Skeletal muscle tissue (tissue), 4 donors: ENCODE measurements around the gene C6orf89. TPM values are rescaled to one million over a fixed set of nuclear protein-coding genes. Genes with fewer than 3 reads are reported as not detected.

Source experiments
- H3K27ac ChIP-seq: one replicate; pipeline ENCODE4 v1.7.0; 2013; ENCODE audit warnings: mild to moderate bottlenecking, low read depth, low read length, inconsistent platforms
- H3K27me3 ChIP-seq, 3 donors: one replicate each; pipeline ENCODE4 v1.7.0; 2013; ENCODE audit warnings: low read length in 3 of 3; ENCODE audit not compliant: control insufficient read depth in 3 of 3, insufficient read depth in 3 of 3
- H3K36me3 ChIP-seq, 3 donors: one replicate each; pipeline ENCODE4 v1.7.0; 2013; ENCODE audit warnings: low read length in 3 of 3; ENCODE audit not compliant: control insufficient read depth in 3 of 3, insufficient read depth in 3 of 3
- H3K4me1 ChIP-seq, 3 donors: one replicate each; pipeline ENCODE4 v1.7.0; 2013; ENCODE audit warnings: low read length in 3 of 3, mild to moderate bottlenecking in 3 of 3; ENCODE audit not compliant: control insufficient read depth in 3 of 3, insufficient read depth in 3 of 3
- H3K4me3 ChIP-seq, 3 donors: one replicate each; pipeline ENCODE4 v1.7.0; 2013; ENCODE audit warnings: low read length in 3 of 3
- H3K9ac ChIP-seq, 3 donors: one replicate each; pipeline ENCODE4 v1.7.0; 2013; ENCODE audit warnings: low read length in 3 of 3, mild to moderate bottlenecking in 3 of 3, moderate library complexity in 2 of 3, low read depth in 1 of 3
- H3K9me3 ChIP-seq, 3 donors: one replicate each; pipeline ENCODE4 v1.7.0; 2013; ENCODE audit warnings: low read length in 3 of 3; ENCODE audit not compliant: control insufficient read depth in 3 of 3
- total RNA-seq: library from RNA; depleted of rRNA; stranded (reverse); fragments of >200 nt; gene quantifications from one replicate; pipeline ENCODE4 v1.2.3, GENCODE V29; 2014
- donor health status: Osteomylitis.

The C6orf89 gene
- total RNA-seq, result 22.4 TPM

- peak within 1 kb of the TSS; percentile 77 to 96 (median 83) for H3K9ac ChIP-seq
- H3K27ac ChIP-seq, result peak within 1 kb of the TSS; percentile 96
- H3K4me3 ChIP-seq, result peak within 1 kb of the TSS; percentile 81 to 93 (median 86)
- no peaks in the 10 kb centered on the region for H3K9me3 ChIP-seq
- H3K36me3 ChIP-seq, result no peaks in the 10 kb centered on the region
- no peaks in the 10 kb centered on the region for H3K27me3 ChIP-seq
- H3K4me1 ChIP-seq, result peaks cover 11 to 20% (median 15%) of the 10 kb centered on the region in 3 donors
Observed at GRCh38 chr6:36885461-36886401, at the start of gene C6orf89. TSS of gene C6orf89 (plus strand) at chr6:36885952. CDS start at chr6:36899445, 13,493 bp downstream.

- Histone ChIP-seq H3K27ac (no peak overlapping the region), H3K36me3 (no peaks in the 10 kb centered on the region), H3K4me3 (no peak overlapping the region), H3K27me3 (peaks cover 0 to 7% (median 0%) of the 10 kb centered on the region in 3 donors), H3K4me1 (peaks cover 16 to 18% (median 17%) of the 10 kb centered on the region in 3 donors), H3K9me3 (no peaks in the 10 kb centered on the region), H3K9ac (no peak overlapping the region)
Observed at GRCh38 chr6:36836111-36837021, 49.4 kb upstream of the C6orf89 start.

GRCh38 chr6:36837022-36837339, 48.8 kb upstream of the C6orf89 start:
- peaks cover 20 to 23% (median 20%) of the 10 kb centered on the region in 3 donors for H3K4me1 ChIP-seq
- H3K36me3 ChIP-seq, result no peaks in the 10 kb centered on the region
- no peak overlapping the region for H3K9ac ChIP-seq
- H3K27ac ChIP-seq, result no peak overlapping the region
- no peak overlapping the region for H3K4me3 ChIP-seq
- peaks cover 0 to 7% (median 0%) of the 10 kb centered on the region in 3 donors for H3K27me3 ChIP-seq
- H3K9me3 ChIP-seq, result no peaks in the 10 kb centered on the region

GRCh38 chr6:36837686-36838085, 48.1 kb upstream of the C6orf89 start:
- no peaks in the 10 kb centered on the region for H3K9me3 ChIP-seq
- peaks cover 0 to 7% (median 0%) of the 10 kb centered on the region in 3 donors for H3K27me3 ChIP-seq
- H3K9ac ChIP-seq, result no peak overlapping the region
- H3K36me3 ChIP-seq, result no peaks in the 10 kb centered on the region
- H3K4me3 ChIP-seq, result no peak overlapping the region
- peaks cover 23 to 29% (median 23%) of the 10 kb centered on the region in 3 donors for H3K4me1 ChIP-seq
- no peak overlapping the region for H3K27ac ChIP-seq

GRCh38 chr6:36838896-36839748, 46.6 kb upstream of the C6orf89 start, which contains the start of gene CPNE5:
TSS of gene CPNE5 (minus strand) at chr6:36839444. CDS start at chr6:36839377, 67 bp downstream.
- H3K9ac ChIP-seq, result peak within 1 kb of the TSS in 2 of 3 donors; percentile 59 to 69
- peaks cover 32 to 42% (median 34%) of the 10 kb centered on the region in 3 donors for H3K4me1 ChIP-seq
- H3K27me3 ChIP-seq, result peaks cover 0 to 7% (median 0%) of the 10 kb centered on the region in 3 donors
- peak within 1 kb of the TSS; percentile 58 to 61 (median 59) for H3K4me3 ChIP-seq
- no peak within 1 kb of the TSS for H3K27ac ChIP-seq
- H3K36me3 ChIP-seq, result no peaks in the 10 kb centered on the region
- no peaks in the 10 kb centered on the region for H3K9me3 ChIP-seq

- Histone ChIP-seq H3K9me3 (no peaks in the 10 kb centered on the region), H3K36me3 (no peaks in the 10 kb centered on the region), H3K4me3 (peak overlapping the region; percentile 58 to 61 (median 59)), H3K27ac (no peak overlapping the region), H3K27me3 (peaks cover 0 to 7% (median 0%) of the 10 kb centered on the region in 3 donors), H3K4me1 (peaks cover 33 to 50% (median 41%) of the 10 kb centered on the region in 3 donors), H3K9ac (peak overlapping the region in 2 of 3 donors; percentile 59 to 69)
Observed at GRCh38 chr6:36839749-36840431, 45.9 kb upstream of the C6orf89 start.

GRCh38 chr6:36840432-36841403, 45.0 kb upstream of the C6orf89 start:
- peaks cover 0 to 7% (median 0%) of the 10 kb centered on the region in 3 donors for H3K27me3 ChIP-seq
- no peaks in the 10 kb centered on the region for H3K36me3 ChIP-seq
- H3K9me3 ChIP-seq, result no peaks in the 10 kb centered on the region
- H3K4me1 ChIP-seq, result peaks cover 33 to 55% (median 41%) of the 10 kb centered on the region in 3 donors
- peak overlapping the region; percentile 47 for H3K27ac ChIP-seq
- H3K4me3 ChIP-seq, result peak overlapping the region; percentile 58 to 61 (median 59)
- peak overlapping the region in 2 of 3 donors; percentile 59 to 69 for H3K9ac ChIP-seq

GRCh38 chr6:36841756-36842155, 44.0 kb upstream of the C6orf89 start:
- no peaks in the 10 kb centered on the region for H3K36me3 ChIP-seq
- peaks cover 0 to 7% (median 0%) of the 10 kb centered on the region in 3 donors for H3K27me3 ChIP-seq
- no peak overlapping the region for H3K27ac ChIP-seq
- no peak overlapping the region for H3K4me3 ChIP-seq
- H3K9me3 ChIP-seq, result no peaks in the 10 kb centered on the region
- H3K4me1 ChIP-seq, result peaks cover 33 to 55% (median 41%) of the 10 kb centered on the region in 3 donors
- H3K9ac ChIP-seq, result no peak overlapping the region
